ENCODE results near the gene ITFG1.
A peak's percentile ranks its signal among the peaks of the same experiment; 100 is the strongest.

ITFG1 gene

GRCh38 chr16:47460711-47461597, at the start of gene ITFG1, which contains the start of gene PHKB:
Gene ITFG1 (minus strand): TSS chr16:47461063. CDS start chr16:47461045, 18 bp downstream.
Gene PHKB (plus strand): TSS chr16:47461331. CDS start chr16:47461351, 20 bp downstream.
- Histone ChIP-seq H3K27me3 (replicated peaks; ENCODE audit: control insufficient read depth, insufficient read depth, low read length) (no peaks in the 10 kb centered on the region), H3K9me3 (ENCODE audit: control insufficient read depth, low read length) (no peaks in the 10 kb centered on the region), H3K4me3 (ENCODE audit: low read length) (peak within 1 kb of the TSS; percentile 88), H3K4me1 (ENCODE audit: control insufficient read depth, insufficient read depth, low read length) (peaks cover 32% of the 10 kb centered on the region), H3K9ac (ENCODE audit: low read length) (peak within 1 kb of the TSS; percentile 98), H3K36me3 (ENCODE audit: control insufficient read depth, insufficient read depth, low read length, severe bottlenecking) (peaks cover 30% of the 10 kb centered on the region)
- DNase-seq (ENCODE audit: low read depth), result peak; percentile 95

DNA sequence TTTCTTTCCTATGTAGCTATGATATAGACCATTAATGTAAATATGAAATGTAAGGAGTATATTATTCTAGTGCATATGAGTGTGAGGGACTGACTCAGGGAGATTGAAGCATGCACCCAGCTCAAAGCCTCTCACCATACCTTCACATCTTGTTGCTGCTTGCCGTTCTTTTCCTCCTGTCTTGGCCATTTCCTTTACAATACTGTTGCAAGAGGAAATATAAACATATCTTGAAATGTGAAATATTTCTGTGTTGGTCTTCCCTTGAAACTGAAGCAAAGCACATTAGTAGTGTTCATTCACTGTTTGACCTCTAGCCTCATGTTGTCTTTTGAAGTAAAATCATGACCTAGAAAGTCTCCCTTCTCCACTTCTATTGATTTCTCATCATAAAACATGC, 46.8 kb upstream of the ITFG1 start:
- DNase-seq (ENCODE audit: low read depth), result no peak
- no peaks in the 10 kb centered on the region for H3K27me3 ChIP-seq (replicated peaks; ENCODE audit: control insufficient read depth, insufficient read depth, low read length)
- H3K4me3 ChIP-seq (ENCODE audit: low read length), result no peak overlapping the region
- no peaks in the 10 kb centered on the region for H3K9me3 ChIP-seq (ENCODE audit: control insufficient read depth, low read length)
- no peak overlapping the region for H3K9ac ChIP-seq (ENCODE audit: low read length)
- H3K4me1 ChIP-seq (ENCODE audit: control insufficient read depth, insufficient read depth, low read length), result peaks cover 10% of the 10 kb centered on the region
- H3K36me3 ChIP-seq (ENCODE audit: control insufficient read depth, insufficient read depth, low read length, severe bottlenecking), result peaks cover 49% of the 10 kb centered on the region

DNA sequence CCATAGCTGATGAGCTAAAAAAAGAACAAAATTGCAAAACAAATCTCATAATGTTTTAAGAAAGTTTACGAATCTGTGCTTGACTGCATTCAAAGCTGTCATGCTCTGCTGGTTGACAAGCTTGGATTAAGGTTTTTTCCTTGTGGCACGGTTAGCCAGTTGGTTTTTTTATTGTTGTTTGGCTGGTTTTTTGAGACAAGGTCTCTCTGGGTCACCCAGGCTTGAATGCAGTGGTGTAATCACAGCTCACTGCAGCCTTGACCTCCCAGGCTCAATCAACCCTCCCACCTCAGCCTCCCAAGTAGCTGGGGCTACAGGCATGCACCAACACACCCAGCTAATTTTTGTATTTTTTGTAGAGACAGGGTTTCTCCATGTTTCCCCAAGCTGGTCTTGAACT, 45.9 kb upstream of the ITFG1 start:
- H3K9ac ChIP-seq (ENCODE audit: low read length), result no peak overlapping the region

DNA sequence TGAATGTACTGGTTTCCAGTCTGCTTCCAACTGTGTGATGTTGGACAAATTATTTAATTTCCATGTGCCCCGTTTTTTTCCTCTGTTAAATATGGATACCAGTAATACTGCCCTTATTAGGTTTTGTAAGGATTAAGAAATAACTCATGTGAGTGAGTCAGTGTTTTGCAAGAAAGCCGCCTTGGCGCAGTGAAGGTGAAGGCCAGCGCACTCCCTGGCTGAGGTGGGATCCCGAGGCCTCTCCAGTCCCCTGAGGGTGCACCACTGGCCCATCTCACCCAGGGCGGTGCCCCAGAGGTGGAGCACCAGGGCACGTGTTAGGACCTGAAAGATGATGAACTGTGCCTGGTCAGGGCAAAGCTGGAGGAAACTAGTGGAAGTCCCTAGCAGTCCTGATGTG, 43.7 kb upstream of the ITFG1 start:
- no peaks in the 10 kb centered on the region for H3K27me3 ChIP-seq (replicated peaks; ENCODE audit: control insufficient read depth, insufficient read depth, low read length)
- no peak overlapping the region for H3K9ac ChIP-seq (ENCODE audit: low read length)
- peaks cover 13% of the 10 kb centered on the region for H3K4me1 ChIP-seq (ENCODE audit: control insufficient read depth, insufficient read depth, low read length)
- peaks cover 50% of the 10 kb centered on the region for H3K36me3 ChIP-seq (ENCODE audit: control insufficient read depth, insufficient read depth, low read length, severe bottlenecking)
- no peak overlapping the region for H3K4me3 ChIP-seq (ENCODE audit: low read length)
- no peak for DNase-seq (ENCODE audit: low read depth)
- H3K9me3 ChIP-seq (ENCODE audit: control insufficient read depth, low read length), result no peaks in the 10 kb centered on the region

More for the DNA sequence above, 45.9 kb upstream of the ITFG1 start:
- DNase-seq (ENCODE audit: low read depth), result no peak
- H3K4me3 ChIP-seq (ENCODE audit: low read length), result no peak overlapping the region
- peaks cover 43% of the 10 kb centered on the region for H3K36me3 ChIP-seq (ENCODE audit: control insufficient read depth, insufficient read depth, low read length, severe bottlenecking)
- H3K9me3 ChIP-seq (ENCODE audit: control insufficient read depth, low read length), result no peaks in the 10 kb centered on the region
- H3K4me1 ChIP-seq (ENCODE audit: control insufficient read depth, insufficient read depth, low read length), result peaks cover 13% of the 10 kb centered on the region
- no peaks in the 10 kb centered on the region for H3K27me3 ChIP-seq (replicated peaks; ENCODE audit: control insufficient read depth, insufficient read depth, low read length)

- no peaks in the 10 kb centered on the region for H3K27me3 ChIP-seq (replicated peaks; ENCODE audit: control insufficient read depth, insufficient read depth, low read length)
- H3K36me3 ChIP-seq (ENCODE audit: control insufficient read depth, insufficient read depth, low read length, severe bottlenecking), result peaks cover 56% of the 10 kb centered on the region
- H3K4me1 ChIP-seq (ENCODE audit: control insufficient read depth, insufficient read depth, low read length), result peaks cover 10% of the 10 kb centered on the region
- no peaks in the 10 kb centered on the region for H3K9me3 ChIP-seq (ENCODE audit: control insufficient read depth, low read length)
- no peak for DNase-seq (ENCODE audit: low read depth)
- no peak overlapping the region for H3K4me3 ChIP-seq (ENCODE audit: low read length)
- H3K9ac ChIP-seq (ENCODE audit: low read length), result no peak overlapping the region
Observed at GRCh38 chr16:47503936-47504335, 43.1 kb upstream of the ITFG1 start.

- no peaks in the 10 kb centered on the region for H3K9me3 ChIP-seq (ENCODE audit: control insufficient read depth, low read length)
- H3K4me1 ChIP-seq (ENCODE audit: control insufficient read depth, insufficient read depth, low read length), result peaks cover 7% of the 10 kb centered on the region
- peaks cover 61% of the 10 kb centered on the region for H3K36me3 ChIP-seq (ENCODE audit: control insufficient read depth, insufficient read depth, low read length, severe bottlenecking)
- H3K27me3 ChIP-seq (replicated peaks; ENCODE audit: control insufficient read depth, insufficient read depth, low read length), result no peaks in the 10 kb centered on the region
- no peak overlapping the region for H3K4me3 ChIP-seq (ENCODE audit: low read length)
- H3K9ac ChIP-seq (ENCODE audit: low read length), result no peak overlapping the region
- no peak for DNase-seq (ENCODE audit: low read depth)
Observed at GRCh38 chr16:47499700-47500264, 38.9 kb upstream of the ITFG1 start.

GRCh38 chr16:47499080-47499699, 38.3 kb upstream of the ITFG1 start:
- Histone ChIP-seq H3K27me3 (replicated peaks; ENCODE audit: control insufficient read depth, insufficient read depth, low read length) (no peaks in the 10 kb centered on the region), H3K36me3 (ENCODE audit: control insufficient read depth, insufficient read depth, low read length, severe bottlenecking) (peaks cover 56% of the 10 kb centered on the region), H3K4me3 (ENCODE audit: low read length) (no peak overlapping the region), H3K4me1 (ENCODE audit: control insufficient read depth, insufficient read depth, low read length) (peaks cover 7% of the 10 kb centered on the region), H3K9ac (ENCODE audit: low read length) (no peak overlapping the region), H3K9me3 (ENCODE audit: control insufficient read depth, low read length) (no peaks in the 10 kb centered on the region)
- no peak for DNase-seq (ENCODE audit: low read depth)

- Histone ChIP-seq H3K4me1 (ENCODE audit: control insufficient read depth, insufficient read depth, low read length) (peaks cover 9% of the 10 kb centered on the region), H3K4me3 (ENCODE audit: low read length) (peak overlapping the region; percentile 48), H3K36me3 (ENCODE audit: control insufficient read depth, insufficient read depth, low read length, severe bottlenecking) (peaks cover 19% of the 10 kb centered on the region), H3K9me3 (ENCODE audit: control insufficient read depth, low read length) (peaks cover 15% of the 10 kb centered on the region), H3K27me3 (replicated peaks; ENCODE audit: control insufficient read depth, insufficient read depth, low read length) (no peaks in the 10 kb centered on the region), H3K9ac (ENCODE audit: low read length) (no peak overlapping the region)
- no peak for DNase-seq (ENCODE audit: low read depth)
Observed at GRCh38 chr16:47493381-47494337, 32.8 kb upstream of the ITFG1 start.

- Histone ChIP-seq H3K27me3 (replicated peaks; ENCODE audit: control insufficient read depth, insufficient read depth, low read length) (no peaks in the 10 kb centered on the region), H3K9ac (ENCODE audit: low read length) (no peak overlapping the region), H3K4me1 (ENCODE audit: control insufficient read depth, insufficient read depth, low read length) (peaks cover 9% of the 10 kb centered on the region), H3K9me3 (ENCODE audit: control insufficient read depth, low read length) (peaks cover 22% of the 10 kb centered on the region), H3K36me3 (ENCODE audit: control insufficient read depth, insufficient read depth, low read length, severe bottlenecking) (peaks cover 17% of the 10 kb centered on the region), H3K4me3 (ENCODE audit: low read length) (peak overlapping the region; percentile 48)
- peak; percentile 54 for DNase-seq (ENCODE audit: low read depth)
Observed at GRCh38 chr16:47492428-47493377, 31.8 kb upstream of the ITFG1 start.

DNA sequence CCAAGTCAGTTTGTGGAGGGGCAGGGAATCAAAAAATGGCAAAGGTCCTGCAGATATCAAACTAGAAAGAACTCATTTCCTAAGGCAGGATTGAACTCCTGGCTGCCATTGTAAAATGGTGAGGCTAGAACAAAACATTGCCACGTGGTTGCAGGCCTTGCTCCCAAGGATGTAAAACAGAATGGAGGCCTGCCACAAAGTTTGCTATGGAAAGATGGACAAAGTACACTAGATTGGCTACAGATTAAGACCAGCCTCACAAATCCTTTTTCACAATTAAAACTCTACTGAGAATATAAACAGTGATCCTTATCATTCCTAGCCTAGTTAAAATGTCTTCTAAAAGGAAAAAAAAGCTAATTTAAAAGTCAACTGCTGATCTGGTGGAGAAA, 31.2 kb upstream of the ITFG1 start:
- H3K27me3 ChIP-seq (replicated peaks; ENCODE audit: control insufficient read depth, insufficient read depth, low read length), result no peaks in the 10 kb centered on the region
- no peak overlapping the region for H3K9ac ChIP-seq (ENCODE audit: low read length)
- H3K36me3 ChIP-seq (ENCODE audit: control insufficient read depth, insufficient read depth, low read length, severe bottlenecking), result peaks cover 15% of the 10 kb centered on the region
- peaks cover 22% of the 10 kb centered on the region for H3K9me3 ChIP-seq (ENCODE audit: control insufficient read depth, low read length)
- no peak for DNase-seq (ENCODE audit: low read depth)
- H3K4me1 ChIP-seq (ENCODE audit: control insufficient read depth, insufficient read depth, low read length), result peaks cover 9% of the 10 kb centered on the region
- no peak overlapping the region for H3K4me3 ChIP-seq (ENCODE audit: low read length)
